Chondrocyte (in vitro differentiated cells): ENCODE data around the gene INPP5A. TPM values are rescaled to one million over a fixed set of nuclear protein-coding genes. Genes with fewer than 3 reads are reported as not detected.

ENCODE experiments used
- DNase-seq: peaks from one replicate; pipeline ENCODE4 v3.0.0; 2021; ENCODE audit warnings: mixed read lengths, low spot score
- H3K27ac Mint-ChIP-seq: one replicate; pipeline ENCODE4 v1.8.0; 2021; ENCODE audit warnings: mild to moderate bottlenecking, moderate library complexity, mixed read lengths; ENCODE audit not compliant: unreplicated experiment
- H3K27me3 Mint-ChIP-seq: 2 replicates; pipeline ENCODE4 v1.8.0; 2021; ENCODE audit warnings: low read depth, mixed read lengths
- H3K36me3 Mint-ChIP-seq: 2 replicates; pipeline ENCODE4 v1.8.0; 2021; ENCODE audit warnings: low read depth, mixed read lengths
- H3K4me1 Mint-ChIP-seq: 2 replicates; pipeline ENCODE4 v1.8.0; 2021; ENCODE audit warnings: low read depth, mild to moderate bottlenecking, mixed read lengths
- H3K4me3 Mint-ChIP-seq: one replicate; pipeline ENCODE4 v1.8.0; 2021; ENCODE audit warnings: mild to moderate bottlenecking, moderate library complexity, mixed read lengths; ENCODE audit not compliant: unreplicated experiment
- H3K9me3 Mint-ChIP-seq: 2 replicates; pipeline ENCODE4 v1.8.0; 2021; ENCODE audit warnings: low read depth, mixed read lengths
- total RNA-seq: library from RNA; stranded (reverse); gene quantifications from 3 replicates; pipeline ENCODE4 v1.2.1, GENCODE V29; 2021
- TF ChIP-seq, protein P1 (sequence below): fragments of 200-600 bp; sonication (generic); IDR thresholded peaks from 2 replicates; pipeline ENCODE4 v1.5.0; 2021; ENCODE audit warnings: antibody characterized with exemption, mild to moderate bottlenecking, moderate library complexity

Gene INPP5A
- total RNA-seq, 1 donor from 2014 or later = 40.6 TPM

DNA sequence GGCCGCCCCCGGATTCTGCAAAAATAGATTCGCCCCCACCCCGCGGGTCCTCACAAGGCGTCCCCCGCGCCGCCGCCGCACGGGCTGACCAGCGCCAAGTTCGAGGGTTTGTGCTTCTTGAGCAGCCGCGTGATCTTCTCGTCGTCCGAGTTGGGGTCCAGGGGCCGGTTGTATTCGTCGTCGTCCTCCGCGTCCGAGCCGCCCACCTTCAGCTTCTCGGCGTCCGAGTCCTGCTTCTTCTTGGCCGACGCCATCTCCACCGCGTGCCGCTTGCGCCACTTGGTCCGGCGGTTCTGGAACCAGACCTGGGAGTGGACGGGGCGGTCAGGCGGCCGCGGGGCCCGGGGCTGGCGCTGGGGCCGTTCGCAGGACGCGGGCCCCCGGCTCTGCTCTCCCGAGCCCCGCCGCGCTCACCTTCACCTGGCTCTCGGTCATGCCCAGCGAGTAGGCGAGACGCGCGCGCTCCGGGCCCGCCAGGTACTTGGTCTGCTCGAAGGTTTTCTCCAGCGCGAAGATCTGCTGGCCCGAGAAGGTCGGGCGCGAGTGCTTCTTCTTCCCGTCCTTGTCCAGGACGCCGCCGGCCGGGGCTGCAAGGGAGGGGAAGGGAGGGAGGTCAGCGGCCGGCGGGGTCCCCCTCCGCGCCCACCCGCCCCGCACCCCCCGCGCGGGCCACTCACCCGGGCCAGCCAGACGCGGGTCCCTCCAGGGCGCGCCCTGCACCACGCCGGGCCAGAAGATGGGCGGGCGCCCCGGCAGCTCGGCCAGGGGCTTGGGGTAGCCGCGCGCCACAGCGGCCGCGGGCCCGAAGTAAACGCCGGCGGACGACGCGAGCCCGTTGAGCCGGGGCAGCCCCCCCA, 247.5 kb downstream of the INPP5A start:
- peaks cover 12% of the 10 kb centered on the region for H3K27me3 Mint-ChIP-seq
- TF ChIP-seq, protein P1, sequence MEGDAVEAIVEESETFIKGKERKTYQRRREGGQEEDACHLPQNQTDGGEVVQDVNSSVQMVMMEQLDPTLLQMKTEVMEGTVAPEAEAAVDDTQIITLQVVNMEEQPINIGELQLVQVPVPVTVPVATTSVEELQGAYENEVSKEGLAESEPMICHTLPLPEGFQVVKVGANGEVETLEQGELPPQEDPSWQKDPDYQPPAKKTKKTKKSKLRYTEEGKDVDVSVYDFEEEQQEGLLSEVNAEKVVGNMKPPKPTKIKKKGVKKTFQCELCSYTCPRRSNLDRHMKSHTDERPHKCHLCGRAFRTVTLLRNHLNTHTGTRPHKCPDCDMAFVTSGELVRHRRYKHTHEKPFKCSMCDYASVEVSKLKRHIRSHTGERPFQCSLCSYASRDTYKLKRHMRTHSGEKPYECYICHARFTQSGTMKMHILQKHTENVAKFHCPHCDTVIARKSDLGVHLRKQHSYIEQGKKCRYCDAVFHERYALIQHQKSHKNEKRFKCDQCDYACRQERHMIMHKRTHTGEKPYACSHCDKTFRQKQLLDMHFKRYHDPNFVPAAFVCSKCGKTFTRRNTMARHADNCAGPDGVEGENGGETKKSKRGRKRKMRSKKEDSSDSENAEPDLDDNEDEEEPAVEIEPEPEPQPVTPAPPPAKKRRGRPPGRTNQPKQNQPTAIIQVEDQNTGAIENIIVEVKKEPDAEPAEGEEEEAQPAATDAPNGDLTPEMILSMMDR = no peak
- no peaks in the 10 kb centered on the region for H3K9me3 Mint-ChIP-seq
- H3K27ac Mint-ChIP-seq = no peak overlapping the region
- no peaks in the 10 kb centered on the region for H3K4me1 Mint-ChIP-seq
- peaks cover 18% of the 10 kb centered on the region for H3K36me3 Mint-ChIP-seq
- no peak overlapping the region for H3K4me3 Mint-ChIP-seq
- DNase-seq = no peak

DNA sequence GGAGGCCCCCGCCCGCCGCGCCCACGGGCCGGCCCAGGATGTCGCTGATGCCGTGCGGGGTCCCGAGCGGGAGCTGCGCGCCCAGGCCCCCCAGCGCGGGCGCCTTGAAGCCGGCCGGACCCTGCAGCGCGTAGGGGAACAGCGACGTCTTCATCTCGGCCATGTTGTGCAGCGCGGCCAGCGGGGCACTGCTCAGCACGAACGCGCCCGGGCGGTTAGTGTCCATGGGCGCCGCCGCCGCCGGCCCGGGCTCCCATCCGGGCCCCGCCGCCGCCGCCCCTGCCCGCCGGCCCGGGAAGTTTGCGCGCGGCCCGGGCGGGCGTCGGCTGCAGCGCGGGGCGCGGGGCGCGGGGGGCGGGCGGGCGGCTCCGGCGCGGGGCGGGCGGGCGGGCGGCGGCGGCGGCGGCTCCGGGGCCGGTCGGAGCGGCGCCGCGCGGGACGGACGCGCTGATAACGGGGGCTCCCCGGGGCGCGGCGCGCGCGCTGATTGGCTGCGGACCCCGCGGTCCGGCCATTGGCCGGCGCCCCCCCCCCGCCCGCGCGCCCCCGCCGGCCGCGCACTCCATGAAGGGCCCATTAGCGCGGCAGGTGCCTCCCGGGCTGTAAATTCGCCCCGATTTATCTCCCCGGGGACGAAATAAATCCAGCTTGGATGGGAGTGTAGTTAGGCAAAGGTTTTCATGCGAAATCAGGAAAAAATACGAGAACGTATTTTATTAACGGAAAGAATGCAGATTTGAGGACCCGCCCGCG, 248.3 kb downstream of the INPP5A start, which contains the start of gene NKX6-2:
Gene NKX6-2 (minus strand): TSS at position 425 of the 753 bp plus-strand sequence. CDS start 199 bp downstream, at position 226.
- Mint-ChIP-seq H3K4me1 (no peaks in the 10 kb centered on the region), H3K27ac (no peak within 1 kb of the TSS), H3K36me3 (peaks cover 17% of the 10 kb centered on the region), H3K4me3 (no peak within 1 kb of the TSS), H3K27me3 (peaks cover 16% of the 10 kb centered on the region), H3K9me3 (no peaks in the 10 kb centered on the region)
- TF ChIP-seq, protein P1 = no peak
- no peak for DNase-seq

DNA sequence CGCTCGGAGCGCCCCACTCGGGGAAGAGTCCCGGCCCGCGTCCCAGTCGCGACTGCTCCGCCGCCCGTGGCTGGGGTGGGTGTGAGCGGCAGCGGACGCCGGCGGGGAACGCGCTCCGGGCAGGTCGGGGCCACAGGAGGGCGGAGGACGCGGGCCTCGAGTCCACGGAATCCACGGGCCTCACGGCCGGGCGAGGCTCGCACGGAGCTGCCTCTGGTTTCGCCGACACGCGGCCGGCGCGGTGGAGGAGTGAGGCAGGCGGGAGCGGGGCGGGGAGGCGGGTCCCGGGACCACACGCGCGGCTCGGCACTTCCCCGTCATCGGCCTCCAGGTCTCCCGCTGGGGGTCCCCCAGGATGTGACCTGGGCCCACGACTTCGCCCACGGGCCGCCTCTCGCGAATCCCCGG, 248.9 kb downstream of the INPP5A start:
- peaks cover 17% of the 10 kb centered on the region for H3K27me3 Mint-ChIP-seq
- H3K4me1 Mint-ChIP-seq = no peaks in the 10 kb centered on the region
- no peaks in the 10 kb centered on the region for H3K9me3 Mint-ChIP-seq
- peaks cover 14% of the 10 kb centered on the region for H3K36me3 Mint-ChIP-seq
- no peak for DNase-seq
- no peak overlapping the region for H3K4me3 Mint-ChIP-seq
- H3K27ac Mint-ChIP-seq = no peak overlapping the region
- TF ChIP-seq, protein P1 = no peak

DNA sequence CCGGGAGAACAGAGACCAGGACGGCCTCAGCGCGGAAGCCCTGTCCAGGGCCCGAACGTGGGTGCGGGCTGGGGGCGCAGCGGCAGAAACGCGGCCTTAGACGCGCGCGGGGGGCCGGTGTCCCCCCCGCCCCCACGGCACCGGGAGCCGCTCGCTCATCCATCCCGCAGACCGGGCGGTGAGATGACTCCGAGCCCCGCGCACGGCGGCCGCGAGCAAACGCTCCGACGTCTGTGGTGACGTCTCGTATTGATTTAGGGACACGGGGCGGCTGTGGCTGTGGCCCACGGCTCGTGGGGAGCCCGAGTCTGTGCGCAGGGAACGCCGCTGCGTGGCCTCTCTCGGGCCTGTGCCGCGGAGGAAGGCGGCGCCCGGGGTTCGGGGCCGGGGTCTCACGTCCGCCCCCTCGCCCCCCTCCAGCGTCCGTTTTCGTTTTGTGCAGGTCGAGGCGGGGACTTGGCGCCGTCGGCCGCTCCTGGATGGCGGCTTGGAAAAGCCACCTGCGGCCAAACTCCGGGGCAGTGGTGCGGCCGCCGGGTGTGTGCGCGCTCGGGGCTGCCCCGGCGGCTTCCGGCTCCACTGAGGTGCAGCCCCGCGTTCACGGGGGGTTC, 249.4 kb downstream of the INPP5A start:
- Mint-ChIP-seq H3K36me3 (peaks cover 10% of the 10 kb centered on the region), H3K27ac (no peak overlapping the region), H3K9me3 (no peaks in the 10 kb centered on the region), H3K4me1 (no peaks in the 10 kb centered on the region), H3K4me3 (no peak overlapping the region), H3K27me3 (peaks cover 17% of the 10 kb centered on the region)
- no peak for DNase-seq
- TF ChIP-seq, protein P1 = no peak
